ENCODE data around the gene ARHGAP33.

The ARHGAP33 gene

DNA sequence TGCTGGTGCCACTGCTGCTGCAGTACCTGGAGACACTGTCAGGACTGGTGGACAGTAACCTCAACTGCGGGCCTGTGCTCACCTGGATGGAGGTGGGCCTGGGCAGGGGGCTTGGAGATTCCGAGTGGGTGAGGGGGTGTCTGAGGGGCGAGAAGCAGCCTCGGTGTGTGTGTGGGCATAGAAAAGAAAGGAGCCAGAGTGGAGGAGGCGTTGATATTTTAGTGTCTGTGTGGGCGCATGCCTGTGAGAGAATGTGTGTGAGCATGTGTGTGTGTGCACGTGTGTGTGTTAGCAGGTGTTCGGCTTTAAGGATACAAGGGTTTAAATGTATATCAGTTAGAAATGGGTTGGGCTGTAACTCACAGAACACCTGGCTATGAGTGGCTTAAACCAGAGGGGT is 3.7 kb downstream of the ARHGAP33 start:
- no peak for DNase-seq

DNA sequence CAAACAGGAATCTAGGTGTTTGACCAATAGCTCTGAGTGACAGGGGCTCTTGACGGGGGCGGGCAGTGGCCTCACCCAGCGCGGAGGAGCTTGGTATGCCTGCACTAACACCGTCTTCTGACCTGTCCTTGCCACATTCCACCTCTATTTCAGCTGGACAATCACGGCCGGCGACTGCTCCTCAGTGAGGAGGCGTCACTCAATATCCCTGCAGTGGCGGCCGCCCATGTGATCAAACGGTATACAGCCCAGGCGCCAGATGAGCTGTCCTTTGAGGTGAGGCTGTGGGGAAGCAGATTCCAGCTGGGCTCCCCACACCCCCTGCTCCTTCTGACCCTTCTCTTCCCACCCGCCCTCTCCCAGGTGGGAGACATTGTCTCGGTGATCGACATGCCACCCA is 4.7 kb downstream of the ARHGAP33 start:
- DNase-seq: no peak

DNA sequence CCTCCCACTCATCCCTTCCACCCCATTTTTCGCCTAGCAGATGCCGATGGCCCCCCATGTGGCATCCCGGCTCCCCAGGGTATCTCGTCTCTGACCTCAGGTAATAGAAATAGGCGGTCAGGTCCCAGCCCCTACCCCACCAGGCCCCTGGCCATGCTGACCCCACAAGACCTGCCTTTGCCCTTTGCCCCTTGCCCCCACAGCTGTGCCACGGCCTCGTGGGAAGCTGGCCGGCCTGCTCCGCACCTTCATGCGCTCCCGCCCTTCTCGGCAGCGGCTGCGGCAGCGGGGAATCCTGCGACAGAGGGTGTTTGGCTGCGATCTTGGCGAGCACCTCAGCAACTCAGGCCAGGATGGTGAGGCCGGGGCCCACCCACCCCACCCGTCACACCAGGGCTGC is 5.4 kb downstream of the ARHGAP33 start:
- no peak for DNase-seq

DNA sequence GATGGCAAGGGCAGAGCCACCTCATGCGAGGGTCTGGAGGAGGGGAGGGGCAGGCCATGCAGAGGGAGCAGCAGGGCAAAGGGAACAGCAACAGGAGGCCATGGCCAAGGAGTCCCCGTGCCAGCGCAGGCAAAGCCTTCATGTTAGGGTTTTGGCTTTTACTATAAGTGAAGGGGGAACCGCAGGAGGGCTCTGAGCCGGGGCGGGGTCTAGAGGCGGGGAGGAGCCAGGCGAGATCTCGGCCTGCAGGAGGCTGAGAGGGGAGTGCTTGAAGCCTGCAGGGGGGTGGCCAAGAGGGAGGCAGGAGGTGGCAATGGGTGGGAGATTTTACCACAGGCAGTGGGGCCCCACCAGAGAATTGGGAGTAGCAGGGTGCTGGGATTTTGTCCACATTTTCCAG is 6.3 kb downstream of the ARHGAP33 start:
- DNase-seq: no peak

DNA sequence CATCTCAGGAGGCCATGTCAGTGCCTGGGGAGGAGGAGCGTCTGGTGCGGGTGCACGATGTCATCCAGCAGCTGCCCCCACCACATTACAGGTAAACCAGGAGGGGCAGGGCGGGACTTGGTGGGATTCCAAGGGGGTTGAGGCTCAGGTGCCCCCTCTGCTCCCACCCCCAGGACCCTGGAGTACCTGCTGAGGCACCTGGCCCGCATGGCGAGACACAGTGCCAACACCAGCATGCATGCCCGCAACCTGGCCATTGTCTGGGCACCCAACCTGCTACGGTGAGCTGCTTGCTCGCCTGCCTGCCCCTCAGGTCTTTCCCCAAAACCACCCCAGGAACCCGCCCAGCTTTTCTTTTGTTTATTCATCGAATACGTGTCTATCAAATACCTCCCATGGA is 7.2 kb downstream of the ARHGAP33 start:
- no peak for DNase-seq

DNA sequence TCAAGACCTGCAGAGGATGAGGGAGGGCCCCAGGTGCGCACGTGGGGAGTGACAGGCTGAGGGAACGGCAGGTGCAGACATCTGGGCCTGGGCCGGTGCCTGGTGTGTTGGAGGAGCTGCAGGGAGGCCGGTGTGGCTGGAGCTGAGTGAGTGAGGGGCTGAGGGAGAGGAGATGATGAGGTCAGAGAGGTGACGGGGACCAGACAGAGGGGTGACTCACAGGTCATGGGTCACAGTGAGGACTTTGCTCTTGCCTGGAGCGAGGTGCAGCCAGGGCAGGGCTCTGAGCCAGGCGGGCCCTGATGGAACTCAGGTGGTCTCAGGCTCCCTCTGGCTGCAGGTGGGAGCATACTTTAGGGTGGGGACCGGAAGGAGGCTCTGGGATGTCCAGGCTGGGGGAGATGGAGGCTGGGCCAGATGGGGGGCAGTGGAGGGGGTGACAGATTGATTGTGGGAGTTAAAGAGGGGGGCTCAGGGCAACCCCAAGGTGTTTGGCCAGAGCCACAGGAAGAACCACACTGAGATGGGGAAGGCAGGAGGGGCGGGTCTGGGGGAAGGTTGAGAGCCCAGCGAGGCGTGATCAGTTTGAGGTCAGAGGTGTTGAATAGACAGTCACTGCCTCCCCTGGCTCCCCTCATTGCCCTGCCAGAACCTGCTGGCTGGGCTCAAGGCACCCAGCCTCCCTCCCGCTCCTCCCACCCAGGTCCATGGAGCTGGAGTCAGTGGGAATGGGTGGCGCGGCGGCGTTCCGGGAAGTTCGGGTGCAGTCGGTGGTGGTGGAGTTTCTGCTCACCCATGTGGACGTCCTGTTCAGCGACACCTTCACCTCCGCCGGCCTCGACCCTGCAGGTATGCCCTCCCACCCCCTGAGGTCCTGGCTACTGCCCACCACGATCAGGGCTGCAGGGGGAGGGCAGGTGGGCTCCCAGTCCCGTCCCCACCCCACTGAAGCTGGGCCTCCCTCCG is 8.4 kb downstream of the ARHGAP33 start:
- DNase-seq: no peak

DNA sequence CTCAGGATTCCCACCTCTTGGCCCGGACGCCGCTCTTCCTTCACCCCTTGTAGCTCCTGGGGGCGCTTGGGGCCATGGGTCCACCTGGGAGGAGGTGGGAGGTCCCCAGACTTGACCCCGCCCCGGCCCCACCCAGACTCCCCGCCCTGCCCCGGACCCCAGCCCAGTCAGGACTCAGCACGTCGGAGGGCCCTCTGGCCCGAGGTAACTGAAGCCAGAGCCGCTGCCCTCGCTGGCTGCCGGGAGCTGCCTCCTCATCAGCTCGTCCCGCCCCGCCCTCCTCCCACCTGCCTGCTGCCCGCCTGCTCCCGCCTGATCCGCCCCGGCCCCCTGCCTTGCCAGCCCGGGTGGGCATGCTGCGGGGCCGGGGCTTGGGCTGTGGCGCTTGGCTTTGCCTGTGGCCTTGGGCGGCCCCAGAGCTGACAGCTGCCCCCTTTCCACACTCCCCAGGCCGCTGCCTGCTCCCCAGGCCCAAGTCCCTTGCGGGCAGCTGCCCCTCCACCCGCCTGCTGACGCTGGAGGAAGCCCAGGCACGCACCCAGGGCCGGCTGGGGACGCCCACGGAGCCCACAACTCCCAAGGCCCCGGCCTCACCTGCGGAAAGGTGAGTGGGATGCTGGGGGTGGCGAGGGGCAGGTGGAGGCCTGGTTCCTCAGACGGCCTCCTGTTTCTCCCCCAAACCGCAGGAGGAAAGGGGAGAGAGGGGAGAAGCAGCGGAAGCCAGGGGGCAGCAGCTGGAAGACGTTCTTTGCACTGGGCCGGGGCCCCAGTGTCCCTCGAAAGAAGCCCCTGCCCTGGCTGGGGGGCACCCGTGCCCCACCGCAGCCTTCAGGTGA is 9.4 kb downstream of the ARHGAP33 start:
- no peak for DNase-seq

DNA sequence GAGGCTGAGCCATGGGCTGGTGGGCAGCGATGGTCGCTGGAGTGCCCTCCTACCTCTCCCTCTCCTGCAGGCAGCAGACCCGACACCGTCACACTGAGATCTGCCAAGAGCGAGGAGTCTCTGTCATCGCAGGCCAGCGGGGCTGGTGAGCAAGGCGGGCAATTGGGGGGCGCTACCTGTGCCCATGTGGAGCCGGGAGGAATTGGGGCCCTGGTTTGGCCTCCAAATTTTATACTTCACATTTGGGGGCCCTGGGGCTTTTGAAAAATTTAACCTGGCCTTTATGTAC is 9.9 kb downstream of the ARHGAP33 start:
- DNase-seq: no peak

DNA sequence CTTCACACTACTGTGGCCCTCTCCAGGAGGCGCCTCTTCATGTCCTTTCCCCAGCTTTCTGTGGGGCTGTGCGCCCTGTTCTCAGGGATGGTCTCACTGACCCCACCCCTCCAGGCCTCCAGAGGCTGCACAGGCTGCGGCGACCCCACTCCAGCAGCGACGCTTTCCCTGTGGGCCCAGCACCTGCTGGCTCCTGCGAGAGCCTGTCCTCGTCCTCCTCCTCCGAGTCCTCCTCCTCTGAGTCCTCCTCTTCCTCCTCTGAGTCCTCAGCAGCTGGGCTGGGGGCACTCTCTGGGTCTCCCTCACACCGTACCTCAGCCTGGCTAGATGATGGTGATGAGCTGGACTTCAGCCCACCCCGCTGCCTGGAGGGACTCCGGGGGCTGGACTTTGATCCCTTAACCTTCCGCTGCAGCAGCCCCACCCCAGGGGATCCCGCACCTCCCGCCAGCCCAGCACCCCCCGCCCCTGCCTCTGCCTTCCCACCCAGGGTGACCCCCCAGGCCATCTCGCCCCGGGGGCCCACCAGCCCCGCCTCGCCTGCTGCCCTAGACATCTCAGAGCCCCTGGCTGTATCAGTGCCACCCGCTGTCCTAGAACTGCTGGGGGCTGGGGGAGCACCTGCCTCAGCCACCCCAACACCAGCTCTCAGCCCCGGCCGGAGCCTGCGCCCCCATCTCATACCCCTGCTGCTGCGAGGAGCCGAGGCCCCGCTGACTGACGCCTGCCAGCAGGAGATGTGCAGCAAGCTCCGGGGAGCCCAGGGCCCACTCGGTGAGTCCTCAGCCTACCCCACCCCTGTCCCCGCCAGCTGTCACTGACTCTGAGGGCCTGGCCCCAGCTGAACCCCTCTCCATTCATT is 11.2 kb downstream of the ARHGAP33 start:
- DNase-seq: no peak

DNA sequence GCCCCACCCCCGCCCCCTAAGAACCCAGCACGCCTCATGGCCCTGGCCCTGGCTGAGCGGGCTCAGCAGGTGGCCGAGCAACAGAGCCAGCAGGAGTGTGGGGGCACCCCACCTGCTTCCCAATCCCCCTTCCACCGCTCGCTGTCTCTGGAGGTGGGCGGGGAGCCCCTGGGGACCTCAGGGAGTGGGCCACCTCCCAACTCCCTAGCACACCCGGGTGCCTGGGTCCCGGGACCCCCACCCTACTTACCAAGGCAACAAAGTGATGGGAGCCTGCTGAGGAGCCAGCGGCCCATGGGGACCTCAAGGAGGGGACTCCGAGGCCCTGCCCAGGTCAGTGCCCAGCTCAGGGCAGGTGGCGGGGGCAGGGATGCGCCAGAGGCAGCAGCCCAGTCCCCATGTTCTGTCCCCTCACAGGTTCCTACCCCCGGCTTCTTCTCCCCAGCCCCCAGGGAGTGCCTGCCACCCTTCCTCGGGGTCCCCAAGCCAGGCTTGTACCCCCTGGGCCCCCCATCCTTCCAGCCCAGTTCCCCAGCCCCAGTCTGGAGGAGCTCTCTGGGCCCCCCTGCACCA is 11.9 kb downstream of the ARHGAP33 start:
- no peak for DNase-seq

DNA sequence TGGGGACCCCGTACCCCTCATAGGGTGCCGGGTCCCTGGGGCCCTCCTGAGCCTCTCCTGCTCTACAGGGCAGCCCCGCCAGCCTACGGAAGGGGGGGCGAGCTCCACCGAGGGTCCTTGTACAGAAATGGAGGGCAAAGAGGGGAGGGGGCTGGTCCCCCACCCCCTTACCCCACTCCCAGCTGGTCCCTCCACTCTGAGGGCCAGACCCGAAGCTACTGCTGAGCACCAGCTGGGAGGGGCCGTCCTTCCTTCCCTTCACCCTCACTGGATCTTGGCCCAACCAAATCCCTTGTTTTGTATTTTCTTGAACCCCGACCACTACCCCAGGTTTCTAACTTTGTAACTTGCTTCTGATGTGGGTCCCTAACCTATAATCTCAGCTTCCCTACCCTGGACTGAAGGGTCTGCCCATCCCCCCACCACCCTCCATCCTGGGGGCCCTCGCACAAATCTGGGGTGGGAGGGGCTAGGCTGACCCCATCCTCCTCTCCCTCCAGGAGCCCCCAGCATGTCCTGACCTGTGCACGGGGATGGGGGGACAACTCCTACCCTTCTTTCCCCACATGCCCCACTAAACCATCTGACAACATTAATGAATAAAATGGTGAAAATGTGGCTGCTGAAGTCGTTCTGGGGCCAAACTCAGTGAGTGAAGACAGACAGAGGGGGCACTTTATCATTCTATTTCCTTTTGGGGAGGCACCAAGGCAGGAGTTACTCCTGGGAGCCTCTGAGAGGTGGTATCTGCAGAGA is 13.0 kb downstream of the ARHGAP33 start:
- DNase-seq: no peak

DNA sequence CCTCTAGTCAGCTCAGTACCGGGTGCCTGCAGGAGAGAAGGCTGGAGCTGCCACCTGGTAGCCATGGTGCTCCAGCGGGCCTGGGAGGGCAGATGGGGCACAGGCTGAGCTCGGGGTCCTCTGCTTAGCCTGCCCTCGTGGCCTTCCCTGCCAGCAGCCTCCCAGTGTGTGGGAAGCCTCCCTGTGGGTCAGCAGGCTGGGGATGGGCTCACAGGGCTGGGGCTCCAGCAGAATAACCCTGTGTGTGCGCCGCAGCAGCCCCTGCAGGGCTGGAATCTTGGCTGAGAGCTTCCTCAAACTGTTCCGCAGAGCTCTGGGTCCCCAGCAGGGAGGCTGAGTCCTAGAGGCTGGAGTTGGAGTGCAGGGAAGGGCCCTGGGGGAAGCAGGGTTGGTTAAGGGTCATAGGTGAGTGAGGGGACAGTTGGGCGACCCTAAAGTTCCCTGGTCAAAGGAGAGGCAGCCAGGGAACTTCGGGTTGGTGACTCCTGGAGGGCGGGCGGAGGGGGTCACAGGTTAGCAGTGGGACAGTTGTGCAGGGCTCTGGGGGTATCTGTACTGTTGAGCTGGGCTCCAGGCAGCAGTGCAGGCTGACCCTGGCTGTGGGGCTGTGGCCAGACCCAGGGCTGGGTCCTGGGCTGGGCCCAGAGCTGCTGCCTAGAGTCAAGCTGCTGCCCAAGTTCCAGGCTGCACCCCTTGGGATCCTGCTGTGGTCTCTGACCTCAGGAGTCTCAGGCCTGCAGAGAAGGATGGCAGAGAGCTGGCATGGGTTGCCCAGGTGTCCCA is 14.0 kb downstream of the ARHGAP33 start:
- DNase-seq: no peak

DNA sequence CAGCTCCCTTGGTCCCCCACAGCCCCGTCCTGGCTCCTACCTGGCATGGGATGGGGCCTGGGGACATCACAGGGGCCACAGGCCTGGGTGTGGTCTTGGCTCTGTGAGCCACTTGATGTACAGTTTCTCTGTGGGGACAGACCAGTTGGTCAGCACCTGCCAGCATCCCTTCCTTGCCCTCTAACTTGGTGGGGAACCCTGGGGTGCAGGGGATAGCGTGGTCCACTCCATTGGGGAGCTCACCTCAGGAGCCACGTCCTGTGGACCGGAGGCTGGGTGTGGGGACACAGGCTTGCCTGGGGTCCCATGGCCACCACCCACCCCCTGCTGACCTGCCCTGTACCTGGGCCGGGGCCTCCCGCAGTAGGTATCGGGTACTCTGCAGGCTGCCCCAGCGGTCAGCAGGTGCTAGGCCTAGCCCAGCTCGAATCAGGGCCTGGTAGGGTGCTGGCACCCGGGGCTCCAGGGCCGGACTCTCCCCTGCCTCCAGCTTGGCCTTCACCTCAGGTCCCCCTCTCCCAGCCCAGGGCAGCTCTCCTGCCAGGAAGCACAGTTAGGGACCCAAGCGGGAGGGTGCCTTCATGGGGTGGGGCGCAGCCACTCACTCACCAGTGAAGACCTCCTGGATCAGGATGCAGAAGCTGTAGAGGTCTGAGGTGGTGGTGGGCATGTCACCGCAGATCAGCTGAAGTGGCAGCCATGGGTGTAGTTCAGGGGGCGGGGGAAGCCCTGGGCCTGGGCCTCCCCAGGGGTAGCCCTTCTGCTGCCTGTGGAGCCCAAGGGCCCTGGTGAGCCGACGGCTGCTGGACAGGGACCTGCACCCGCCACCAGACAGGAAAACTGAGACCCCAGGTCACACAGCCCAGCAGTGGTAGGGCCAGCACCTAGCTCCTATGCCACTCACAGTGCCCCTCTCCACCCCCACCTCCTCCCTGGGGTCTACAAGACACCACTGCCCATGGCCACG is 14.9 kb downstream of the ARHGAP33 start:
- DNase-seq: no peak

DNA sequence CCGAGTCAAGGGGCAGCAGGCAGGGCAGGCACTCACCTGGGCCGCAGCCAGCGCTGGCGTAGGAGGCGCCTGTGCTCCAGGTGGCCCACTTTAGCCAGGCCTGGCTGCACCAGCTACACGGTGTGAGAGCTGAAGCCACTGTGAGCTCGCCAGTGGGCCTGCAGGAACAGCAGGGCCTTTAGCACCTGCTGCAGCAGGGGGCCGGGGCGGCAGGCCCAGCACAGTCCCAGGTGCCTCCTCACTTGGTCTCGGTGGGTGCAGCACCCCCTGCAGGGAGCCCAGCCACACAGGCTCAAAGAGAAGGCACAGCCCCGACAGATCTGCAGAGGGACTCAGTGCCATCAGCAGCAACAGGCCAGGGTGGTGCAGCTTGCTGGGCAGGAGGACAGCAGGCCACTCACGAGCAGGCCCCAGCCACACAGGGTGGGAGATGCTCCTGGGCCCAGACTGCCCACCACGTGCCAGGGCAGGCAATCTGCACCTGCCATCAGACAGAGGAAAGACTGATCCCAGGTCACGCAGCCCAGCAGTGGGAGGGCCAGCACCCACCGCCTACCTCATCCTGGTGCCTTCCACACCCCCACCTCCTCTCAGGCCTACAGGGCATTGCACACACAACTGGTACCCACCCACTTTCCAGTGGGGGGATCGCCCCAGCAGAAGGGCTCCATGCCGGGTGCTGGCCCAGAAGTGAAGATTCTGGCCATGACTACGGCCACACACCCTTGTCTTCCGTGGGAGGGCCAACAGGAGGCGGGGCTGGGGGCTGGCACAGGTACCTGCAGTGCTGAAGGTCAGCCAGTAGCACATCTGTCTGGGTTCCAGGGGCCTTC is 15.8 kb downstream of the ARHGAP33 start:
- DNase-seq: no peak

DNA sequence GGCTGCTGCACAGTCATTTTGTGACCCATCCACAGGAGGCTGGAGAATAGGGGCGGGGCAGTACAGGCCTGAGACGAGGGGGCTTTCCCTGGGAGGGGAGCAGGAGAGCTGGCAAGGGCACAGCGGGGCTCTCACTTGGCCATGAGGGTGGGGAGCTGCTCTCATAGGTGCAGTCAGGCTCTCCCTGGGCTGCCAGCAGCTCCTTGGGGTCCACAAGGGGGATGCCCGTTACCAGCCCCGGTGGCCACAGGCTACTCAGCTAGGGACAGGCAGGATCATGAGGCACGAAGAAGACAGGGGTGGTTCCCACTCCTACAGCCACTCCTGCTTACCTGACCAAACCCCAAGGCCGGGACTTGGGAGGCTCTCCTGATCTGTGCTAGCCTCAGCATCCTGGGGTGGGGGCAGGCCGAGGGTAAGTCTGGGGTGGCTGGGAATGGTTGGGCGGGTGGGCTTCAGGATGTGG is 16.5 kb downstream of the ARHGAP33 start:
- no peak for DNase-seq

DNA sequence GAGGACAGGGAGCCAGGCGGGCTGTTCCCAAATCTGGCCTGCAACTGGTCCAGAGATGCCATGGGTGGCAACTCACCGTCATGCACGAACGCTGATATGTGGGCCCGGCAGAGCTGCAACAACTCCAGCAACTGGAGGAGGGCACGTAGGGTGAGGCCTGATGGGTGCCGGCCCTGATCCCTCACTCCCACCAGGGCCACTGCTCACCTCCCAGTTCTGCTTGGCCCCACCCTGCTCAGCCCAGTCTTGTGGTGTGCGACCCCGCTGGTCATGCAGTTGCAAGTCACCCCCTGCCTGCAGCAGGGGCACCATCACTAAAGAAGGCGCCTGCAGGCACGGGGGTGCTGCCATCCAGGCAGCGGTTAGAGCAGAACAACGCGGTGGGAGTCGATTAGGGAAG is 16.9 kb downstream of the ARHGAP33 start:
- no peak for DNase-seq

DNA sequence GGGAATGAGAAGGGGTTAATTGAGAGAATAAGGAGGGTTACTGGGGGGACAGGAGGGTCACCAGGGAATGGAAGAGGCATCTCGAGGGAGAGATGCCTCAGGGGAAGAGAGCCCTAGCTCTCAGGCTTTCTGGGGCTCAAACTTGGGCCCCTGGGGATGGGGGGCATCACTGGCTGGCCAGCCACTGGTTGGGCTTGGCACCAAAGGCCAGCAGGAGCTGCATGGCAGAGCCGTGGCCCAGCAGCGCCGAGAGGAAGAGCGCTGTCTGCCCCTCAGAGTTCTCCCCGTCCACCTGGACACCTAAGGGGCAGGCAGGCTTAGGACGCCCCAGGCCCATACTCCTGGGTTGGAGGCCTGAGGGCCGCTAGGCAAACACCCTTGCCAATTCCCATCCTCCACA is 17.5 kb downstream of the ARHGAP33 start:
- no peak for DNase-seq

DNA sequence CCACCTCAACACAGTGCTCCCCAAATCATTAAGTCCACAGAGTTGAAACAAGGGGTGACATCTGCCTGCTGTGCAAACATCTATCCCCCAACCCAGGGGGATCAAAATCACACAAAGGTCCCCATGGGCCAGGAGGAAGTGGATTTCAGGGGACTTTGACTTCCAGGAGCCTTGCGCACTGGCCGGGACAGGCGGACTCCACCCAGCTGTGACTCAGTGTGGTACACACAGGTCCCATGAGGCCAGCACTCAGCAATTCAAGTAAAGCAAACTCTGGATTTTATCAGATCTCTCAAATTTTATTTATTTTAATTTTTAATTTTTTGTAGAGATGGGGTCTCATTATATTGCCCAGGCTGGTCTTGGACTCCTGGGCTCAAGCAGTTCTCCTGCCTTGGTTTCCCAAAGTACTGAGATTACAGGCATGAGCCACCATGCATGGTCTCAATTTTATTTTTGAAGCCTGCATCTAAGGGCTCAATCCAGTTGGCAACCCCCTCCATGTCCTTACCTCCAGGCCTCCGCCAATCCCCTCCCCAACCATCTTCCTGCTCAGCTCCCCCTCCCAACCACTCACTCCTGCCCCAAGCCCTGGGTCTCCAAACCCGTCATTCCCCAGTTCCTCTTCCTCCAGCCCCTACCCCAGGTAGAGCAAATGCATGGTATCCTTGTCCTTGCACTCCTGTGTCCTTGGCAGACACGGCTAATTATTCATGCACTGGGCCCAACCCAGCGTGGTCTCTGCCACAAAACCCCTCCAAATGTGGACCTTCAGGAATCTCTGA is 18.2 kb downstream of the ARHGAP33 start:
- DNase-seq: no peak
